Tibial nerve (tissue), 3 donors: ENCODE data around the gene ENTR1.

Experiments
- POLR2A ChIP-seq, 2 donors: fragments of 450-650 bp; IDR thresholded peaks; one replicate each; pipeline ENCODE4 v1.6.1; 2017; ENCODE audit warnings: antibody characterized with exemption in 2 of 2, mild to moderate bottlenecking in 2 of 2, moderate library complexity in 2 of 2
- TF ChIP-seq, protein P1 (sequence below), 5 experiments: fragments of 200-600 bp in 3 of 5; fragments of 450-650 bp in 2 of 5; sonication (generic) in 3 of 5; IDR thresholded peaks; one replicate each; pipeline ENCODE4 v1.5.1; 2016 to 2019; ENCODE audit warnings: antibody characterized with exemption in 5 of 5, mild to moderate bottlenecking in 3 of 5, moderate library complexity in 2 of 5

DNA sequence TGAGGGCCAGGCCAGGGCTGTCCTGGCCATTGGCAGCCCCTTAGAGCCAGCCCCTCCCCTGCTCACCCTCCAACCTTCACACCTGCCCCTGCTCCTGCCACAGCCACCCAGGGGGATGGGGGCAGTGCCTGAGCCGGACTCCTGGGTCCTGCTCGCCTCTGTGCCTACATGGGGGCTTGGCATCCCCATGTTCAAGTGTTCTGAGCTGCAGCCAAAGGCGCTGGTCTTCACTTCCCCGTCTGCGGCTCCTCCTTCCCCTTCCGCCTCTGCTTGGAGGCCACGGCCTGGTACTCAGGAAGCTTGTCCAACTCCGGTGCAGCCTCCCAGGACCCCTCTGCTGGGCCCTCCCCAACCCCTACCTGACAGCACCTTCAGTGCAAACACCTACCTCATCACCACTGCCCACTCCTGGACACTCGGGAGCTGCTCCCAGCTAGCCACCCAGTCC is 44.6 kb downstream of the ENTR1 start:
- TF ChIP-seq, protein P1, sequence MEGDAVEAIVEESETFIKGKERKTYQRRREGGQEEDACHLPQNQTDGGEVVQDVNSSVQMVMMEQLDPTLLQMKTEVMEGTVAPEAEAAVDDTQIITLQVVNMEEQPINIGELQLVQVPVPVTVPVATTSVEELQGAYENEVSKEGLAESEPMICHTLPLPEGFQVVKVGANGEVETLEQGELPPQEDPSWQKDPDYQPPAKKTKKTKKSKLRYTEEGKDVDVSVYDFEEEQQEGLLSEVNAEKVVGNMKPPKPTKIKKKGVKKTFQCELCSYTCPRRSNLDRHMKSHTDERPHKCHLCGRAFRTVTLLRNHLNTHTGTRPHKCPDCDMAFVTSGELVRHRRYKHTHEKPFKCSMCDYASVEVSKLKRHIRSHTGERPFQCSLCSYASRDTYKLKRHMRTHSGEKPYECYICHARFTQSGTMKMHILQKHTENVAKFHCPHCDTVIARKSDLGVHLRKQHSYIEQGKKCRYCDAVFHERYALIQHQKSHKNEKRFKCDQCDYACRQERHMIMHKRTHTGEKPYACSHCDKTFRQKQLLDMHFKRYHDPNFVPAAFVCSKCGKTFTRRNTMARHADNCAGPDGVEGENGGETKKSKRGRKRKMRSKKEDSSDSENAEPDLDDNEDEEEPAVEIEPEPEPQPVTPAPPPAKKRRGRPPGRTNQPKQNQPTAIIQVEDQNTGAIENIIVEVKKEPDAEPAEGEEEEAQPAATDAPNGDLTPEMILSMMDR (IDR thresholded peaks at IDR 0.05): no peak
- no peak for TF ChIP-seq POLR2A (IDR thresholded peaks at IDR 0.05)
